Activated CD4-positive, alpha-beta T cell treated with anti-CD3 and anti-CD28 coated beads, Interleukin-2, amount 10 ng/mL, durations not matched to agents 7 days and 5 days (primary cell): ENCODE results near the gene TUFT1. TPM values are rescaled to one million over a fixed set of nuclear protein-coding genes. Genes with fewer than 3 reads are reported as not detected.

Source experiments
- CTCF ChIA-PET: fragments of 350-600 bp; sonication (Branson Sonifier 250); formaldehyde crosslinking; loops from one replicate; lab custom pipeline; 2021; ENCODE audit warnings: antibody characterized with exemption; lab: Charles Lee
- POLR2A ChIA-PET: fragments of 350-600 bp; sonication (Branson Sonifier 250); formaldehyde crosslinking; loops from one replicate; lab custom pipeline; 2021; ENCODE audit warnings: antibody characterized with exemption; lab: Charles Lee
- DNase-seq: peaks from one replicate; pipeline ENCODE4 v3.0.0-alpha.2; 2020
- H3K27ac Mint-ChIP-seq: one replicate; pipeline ENCODE4 v1.8.0; 2021; ENCODE audit warnings: mild to moderate bottlenecking, moderate library complexity, mixed read lengths
- H3K27me3 Mint-ChIP-seq: one replicate; pipeline ENCODE4 v1.8.0; 2021; ENCODE audit warnings: mixed read lengths
- H3K36me3 Mint-ChIP-seq: one replicate; pipeline ENCODE4 v1.8.0; 2021; ENCODE audit warnings: low read depth, mixed read lengths
- H3K4me1 Mint-ChIP-seq: one replicate; pipeline ENCODE4 v1.8.0; 2021; ENCODE audit warnings: mixed read lengths
- H3K4me3 Mint-ChIP-seq: one replicate; pipeline ENCODE4 v1.8.0; 2021; ENCODE audit warnings: mild to moderate bottlenecking, moderate library complexity, mixed read lengths
- H3K9me3 Mint-ChIP-seq: one replicate; pipeline ENCODE4 v1.8.0; 2021; ENCODE audit warnings: mixed read lengths
- total RNA-seq, 2 experiments: library from RNA; stranded (reverse); gene quantifications; one replicate each; pipeline ENCODE4 v1.2.3, GENCODE V29; 2021

TUFT1 gene
- total RNA-seq, 2 experiments from 2014 or later = 1.9 to 2.2 TPM

DNA sequence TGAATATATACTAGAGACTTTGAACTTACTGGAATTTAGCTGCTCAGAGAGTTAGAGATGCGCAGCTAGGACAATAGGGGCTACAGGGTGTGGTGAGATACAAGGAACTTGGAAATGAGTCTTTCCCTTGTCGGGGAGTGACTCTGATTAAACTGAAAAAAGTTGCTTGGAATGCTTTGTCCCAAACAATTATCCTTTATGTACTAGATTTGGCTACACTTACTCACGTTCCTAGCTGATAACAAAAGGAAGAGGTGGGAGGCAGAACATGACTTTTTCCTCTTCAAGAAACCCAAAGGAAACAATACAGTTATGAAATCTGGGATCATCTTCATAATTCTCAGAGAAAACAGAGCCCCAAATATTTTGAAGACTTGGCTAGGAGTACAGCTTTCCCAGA is 35.9 kb upstream of the TUFT1 start:
- Mint-ChIP-seq H3K4me1 (no peaks in the 10 kb centered on the region), H3K9me3 (no peaks in the 10 kb centered on the region), H3K36me3 (no peaks in the 10 kb centered on the region), H3K27ac (no peak overlapping the region), H3K4me3 (no peak overlapping the region), H3K27me3 (peaks cover 5% of the 10 kb centered on the region)
- DNase-seq = no peak
- ChIA-PET CTCF (interaction anchor here (1.1 kb wide), 1 partner anchor 21 kb away, joined by 3 read pairs; no protein-coding TSS in a partner anchor), POLR2A (no interaction called here)

DNA sequence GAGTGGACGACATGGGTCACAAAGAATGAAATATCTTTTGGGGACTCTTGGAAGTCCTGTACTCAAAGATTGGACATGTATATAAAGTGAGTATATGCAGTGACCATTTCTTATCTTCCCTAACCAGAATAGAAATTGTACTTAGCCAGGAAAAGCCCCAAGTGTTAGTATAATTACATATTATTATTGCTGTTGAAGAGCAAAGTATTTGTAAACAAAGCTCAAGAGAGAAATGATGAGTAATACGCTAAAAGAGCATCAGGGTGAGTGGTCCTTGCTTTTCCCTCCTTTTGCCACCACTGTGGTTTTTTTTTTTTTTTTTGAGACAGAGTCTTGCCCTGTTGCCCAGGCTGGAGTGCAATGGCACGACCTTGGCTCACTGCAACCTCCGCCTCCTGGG is 35.4 kb upstream of the TUFT1 start:
- Mint-ChIP-seq H3K9me3 (no peaks in the 10 kb centered on the region), H3K27ac (no peak overlapping the region), H3K4me1 (no peaks in the 10 kb centered on the region), H3K36me3 (no peaks in the 10 kb centered on the region), H3K27me3 (peaks cover 3% of the 10 kb centered on the region), H3K4me3 (no peak overlapping the region)
- POLR2A ChIA-PET = no interaction called here
- no peak for DNase-seq
- CTCF ChIA-PET = interaction anchor here (1.1 kb wide), 1 partner anchor 22 kb away, joined by 3 read pairs; no protein-coding TSS in a partner anchor

DNA sequence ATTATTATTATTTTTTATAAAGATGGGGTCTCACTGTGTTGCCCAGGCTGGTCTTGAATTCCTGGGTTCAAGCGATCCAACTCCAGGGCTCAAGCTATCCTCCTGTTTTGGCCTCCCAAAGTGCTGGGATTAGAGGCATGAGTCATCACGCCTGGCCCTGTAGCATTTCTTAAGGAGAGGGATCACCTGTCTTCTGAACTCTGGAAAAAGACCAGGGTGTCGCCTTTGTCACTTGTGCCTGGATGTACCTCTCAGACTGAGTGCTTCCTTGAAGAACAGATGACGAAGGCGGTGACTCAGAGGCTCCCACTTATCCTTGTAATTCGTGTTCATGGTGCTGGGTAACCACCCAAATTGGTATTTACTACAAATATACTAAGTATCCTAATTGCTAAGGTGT is 31.3 kb upstream of the TUFT1 start:
- Mint-ChIP-seq H3K36me3 (no peaks in the 10 kb centered on the region), H3K4me1 (peaks cover 26% of the 10 kb centered on the region), H3K9me3 (no peaks in the 10 kb centered on the region), H3K4me3 (no peak overlapping the region), H3K27ac (no peak overlapping the region), H3K27me3 (peaks cover 5% of the 10 kb centered on the region)
- POLR2A ChIA-PET = no interaction called here
- CTCF ChIA-PET = interaction anchor here (0.6 kb wide), 1 partner anchor 32 kb away, joined by 3 read pairs; no protein-coding TSS in a partner anchor
- DNase-seq = no peak

DNA sequence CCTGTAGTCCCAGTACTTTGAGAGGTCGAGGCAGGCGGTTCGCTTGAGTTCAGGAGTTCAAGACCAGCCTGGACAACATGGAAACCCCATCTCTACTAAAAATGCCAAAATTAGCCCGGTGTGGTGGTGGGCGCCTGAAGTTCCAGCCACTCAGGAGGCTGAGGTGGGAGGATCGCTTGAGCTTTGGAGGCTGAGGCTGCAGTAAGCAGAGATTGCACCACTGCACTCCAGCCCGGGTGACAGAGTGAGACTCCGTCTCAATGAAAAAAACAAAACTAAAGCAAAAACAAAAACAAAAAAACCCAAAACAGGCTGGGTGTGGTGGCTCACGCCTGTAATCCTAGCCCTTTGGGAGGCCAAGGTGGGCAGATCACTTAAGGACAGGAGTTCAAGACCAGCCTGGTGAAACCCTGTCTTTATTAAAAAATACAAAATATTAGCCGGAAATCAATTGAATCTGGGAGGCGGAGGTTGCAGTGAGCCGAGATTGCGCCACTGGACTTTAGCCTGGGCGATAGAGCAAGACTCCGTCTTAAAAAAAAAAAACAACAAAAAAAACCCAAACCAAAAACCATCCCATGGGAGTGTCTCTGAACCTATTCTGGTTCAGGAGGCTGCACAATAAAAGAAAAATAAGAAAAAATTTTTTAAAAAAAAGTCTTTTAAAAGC is 30.6 kb upstream of the TUFT1 start:
- DNase-seq = no peak
- Mint-ChIP-seq H3K4me3 (no peak overlapping the region), H3K27me3 (peaks cover 5% of the 10 kb centered on the region), H3K27ac (no peak overlapping the region), H3K9me3 (no peaks in the 10 kb centered on the region), H3K4me1 (peaks cover 29% of the 10 kb centered on the region), H3K36me3 (no peaks in the 10 kb centered on the region)
- CTCF ChIA-PET = interaction anchor here (1.3 kb wide), 1 partner anchor 9 kb away, joined by 4 read pairs; no protein-coding TSS in a partner anchor
- POLR2A ChIA-PET = no interaction called here

DNA sequence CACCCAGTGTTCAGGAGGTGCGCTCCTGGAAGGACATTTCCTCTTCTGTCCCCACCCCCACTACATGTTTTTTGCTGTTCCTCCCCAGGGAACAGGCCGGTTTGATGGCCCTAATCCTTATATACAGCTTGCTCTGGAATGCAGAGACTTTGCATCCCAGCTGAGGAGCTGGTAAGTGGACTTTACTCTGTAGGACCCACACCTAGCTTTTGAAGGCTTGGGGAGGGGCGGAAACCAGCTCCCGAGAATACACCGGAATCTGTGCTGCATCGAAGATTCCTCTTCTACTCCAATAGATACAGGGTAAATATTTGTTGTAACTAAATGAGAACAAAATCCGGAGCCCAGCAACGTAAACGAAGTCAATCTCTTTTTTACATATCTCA is 30.1 kb upstream of the TUFT1 start:
- ChIA-PET POLR2A (no interaction called here), CTCF (interaction anchor here (1.1 to 1.3 kb wide), 2 partner anchors 9 to 16 kb away, joined by 3 to 4 read pairs; no protein-coding TSS in a partner anchor)

DNA sequence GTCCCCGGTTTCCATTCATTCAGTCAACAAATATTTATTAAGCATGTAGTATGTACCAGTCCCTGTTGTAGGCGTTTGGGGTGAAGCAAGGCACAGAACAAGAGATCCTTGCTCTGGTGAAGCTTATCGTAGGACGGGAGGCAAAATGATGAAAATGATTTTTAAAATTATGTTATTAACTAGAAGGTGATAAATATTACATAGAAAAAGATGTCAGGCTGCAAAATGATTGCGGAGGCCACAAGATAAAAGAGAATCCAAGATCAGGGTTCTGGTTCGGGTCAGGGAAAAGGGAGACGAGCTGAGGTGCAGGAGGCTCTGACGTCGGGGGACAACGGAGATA is 29.5 kb upstream of the TUFT1 start:
- CTCF ChIA-PET = interaction anchor here (1.1 to 1.3 kb wide), 2 partner anchors 10 to 16 kb away, joined by 3 to 4 read pairs; no protein-coding TSS in a partner anchor
- H3K9me3 Mint-ChIP-seq = no peaks in the 10 kb centered on the region
- peak overlapping the region; percentile 7 for H3K27ac Mint-ChIP-seq
- H3K4me3 Mint-ChIP-seq = peak overlapping the region; percentile 74
- POLR2A ChIA-PET = no interaction called here
- DNase-seq = no peak
- peaks cover 29% of the 10 kb centered on the region for H3K4me1 Mint-ChIP-seq
- H3K36me3 Mint-ChIP-seq = no peaks in the 10 kb centered on the region
- H3K27me3 Mint-ChIP-seq = peaks cover 5% of the 10 kb centered on the region

More for the DNA sequence above, 30.1 kb upstream of the TUFT1 start:
- no peaks in the 10 kb centered on the region for H3K36me3 Mint-ChIP-seq
- no peaks in the 10 kb centered on the region for H3K9me3 Mint-ChIP-seq
- DNase-seq = no peak
- peaks cover 5% of the 10 kb centered on the region for H3K27me3 Mint-ChIP-seq
- H3K4me3 Mint-ChIP-seq = peak overlapping the region; percentile 74
- no peak overlapping the region for H3K27ac Mint-ChIP-seq
- peaks cover 29% of the 10 kb centered on the region for H3K4me1 Mint-ChIP-seq

DNA sequence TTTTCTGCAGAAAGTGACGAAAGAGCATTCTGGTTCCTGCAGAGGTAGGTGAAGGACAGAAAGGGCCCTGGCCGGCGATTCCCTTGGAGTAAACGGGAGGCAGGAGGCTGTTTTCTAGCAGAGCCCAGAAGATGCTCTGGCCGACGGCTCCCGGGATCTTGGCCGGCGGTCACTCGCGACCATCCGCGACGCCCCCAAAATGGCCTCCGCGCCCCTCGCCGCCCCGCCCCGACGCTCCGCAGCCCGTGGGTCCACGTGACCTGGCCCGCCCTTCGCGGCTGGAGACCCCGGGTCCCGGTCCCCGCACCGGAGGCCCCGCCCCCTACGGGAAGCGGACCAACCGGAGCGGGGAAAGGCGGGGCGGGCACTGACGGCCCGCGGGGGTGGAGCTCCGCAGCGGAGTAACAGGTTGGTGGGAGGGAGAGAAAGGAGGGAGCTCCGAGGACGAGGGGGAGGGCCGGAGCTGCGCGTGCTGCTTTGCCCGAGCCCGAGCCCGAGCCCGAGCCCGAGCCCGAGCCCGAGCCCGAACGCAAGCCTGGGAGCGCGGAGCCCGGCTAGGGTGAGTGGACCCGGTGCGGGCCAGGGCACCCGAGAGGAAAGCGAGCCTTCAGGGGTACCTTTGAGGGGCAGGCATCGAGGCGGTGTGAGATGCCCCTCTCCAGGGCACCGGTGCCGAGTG is 29.0 kb upstream of the TUFT1 start, which contains the start of gene CGN:
Gene CGN, plus strand, starts transcription at position 431 of the 679 bp plus-strand sequence. CDS start 7,133 bp downstream, outside the sequence.
- H3K4me3 Mint-ChIP-seq = peak within 1 kb of the TSS; percentile 74
- no peaks in the 10 kb centered on the region for H3K36me3 Mint-ChIP-seq
- ChIA-PET CTCF (interaction anchor here (1.1 to 1.3 kb wide), 3 partner anchors 10 to 17 kb away, joined by 3 to 4 read pairs (median 3); no protein-coding TSS in a partner anchor), POLR2A (no interaction called here)
- peak within 1 kb of the TSS; percentile 7 for H3K27ac Mint-ChIP-seq
- H3K4me1 Mint-ChIP-seq = peaks cover 29% of the 10 kb centered on the region
- no peaks in the 10 kb centered on the region for H3K9me3 Mint-ChIP-seq
- DNase-seq = peak; percentile 88
- H3K27me3 Mint-ChIP-seq = peaks cover 5% of the 10 kb centered on the region

DNA sequence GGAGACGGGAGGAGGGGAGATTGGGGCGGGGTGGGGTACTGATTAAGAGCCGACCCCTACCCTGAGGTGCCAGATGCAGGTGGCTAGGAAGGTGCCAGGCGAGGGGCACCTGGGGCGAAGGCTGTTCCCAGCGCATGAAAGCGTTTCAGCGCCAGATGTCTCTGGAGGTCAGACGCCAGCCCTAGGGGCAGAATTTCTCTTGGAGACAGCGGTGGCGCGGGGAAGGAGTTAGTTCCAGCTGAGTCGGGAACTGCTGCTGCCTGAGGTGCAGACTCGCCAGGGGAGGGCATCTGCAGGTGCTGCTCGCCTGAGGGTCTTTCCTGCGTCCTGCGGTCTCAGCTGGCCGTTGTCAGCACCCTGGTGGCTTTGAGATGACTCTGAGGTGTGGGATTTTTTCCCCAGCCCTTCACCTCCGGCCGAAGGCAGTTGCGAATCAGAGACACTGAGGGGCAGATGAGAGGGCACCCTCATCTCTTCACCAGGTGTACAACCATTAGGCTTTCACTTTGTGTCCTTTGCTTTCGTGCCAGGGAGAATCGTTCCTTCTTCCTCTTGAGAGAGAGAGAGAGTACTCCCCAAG is 28.4 kb upstream of the TUFT1 start:
- Mint-ChIP-seq H3K9me3 (no peaks in the 10 kb centered on the region), H3K36me3 (no peaks in the 10 kb centered on the region), H3K27ac (no peak overlapping the region), H3K27me3 (peaks cover 2% of the 10 kb centered on the region), H3K4me3 (peak overlapping the region; percentile 74), H3K4me1 (peaks cover 29% of the 10 kb centered on the region)
- DNase-seq = peak; percentile 20
- CTCF ChIA-PET = interaction anchor here (0.5 to 1.1 kb wide), 2 partner anchors 10 to 334 kb away, joined by 3 to 5 read pairs; no protein-coding TSS in a partner anchor
- POLR2A ChIA-PET = no interaction called here

DNA sequence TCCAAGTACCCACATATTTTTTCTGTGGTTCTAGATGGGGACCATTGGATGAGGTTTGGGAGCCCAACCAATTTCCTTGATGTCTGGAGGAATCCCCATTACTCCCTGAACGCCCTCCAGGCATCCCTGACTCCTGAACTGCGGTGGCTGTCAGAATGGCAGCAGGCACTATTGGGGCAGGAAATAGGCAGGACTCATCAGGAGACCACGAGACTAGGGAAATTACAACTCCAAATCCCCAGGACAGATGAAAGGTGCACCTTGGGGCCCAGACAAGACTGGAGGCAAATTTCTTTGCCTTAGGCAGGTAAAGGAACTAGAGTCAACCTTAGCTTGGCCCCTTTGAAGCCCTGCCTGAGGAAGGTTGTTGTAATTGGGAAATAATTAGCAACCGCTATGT is 27.8 kb upstream of the TUFT1 start:
- DNase-seq = no peak
- POLR2A ChIA-PET = no interaction called here
- Mint-ChIP-seq H3K27ac (no peak overlapping the region), H3K4me3 (peak overlapping the region; percentile 74), H3K36me3 (no peaks in the 10 kb centered on the region), H3K27me3 (peaks cover 2% of the 10 kb centered on the region), H3K9me3 (no peaks in the 10 kb centered on the region), H3K4me1 (peaks cover 29% of the 10 kb centered on the region)
- CTCF ChIA-PET = interaction anchor here (0.5 to 1.1 kb wide), 2 partner anchors 9 to 335 kb away, joined by 3 to 5 read pairs; no protein-coding TSS in a partner anchor

DNA sequence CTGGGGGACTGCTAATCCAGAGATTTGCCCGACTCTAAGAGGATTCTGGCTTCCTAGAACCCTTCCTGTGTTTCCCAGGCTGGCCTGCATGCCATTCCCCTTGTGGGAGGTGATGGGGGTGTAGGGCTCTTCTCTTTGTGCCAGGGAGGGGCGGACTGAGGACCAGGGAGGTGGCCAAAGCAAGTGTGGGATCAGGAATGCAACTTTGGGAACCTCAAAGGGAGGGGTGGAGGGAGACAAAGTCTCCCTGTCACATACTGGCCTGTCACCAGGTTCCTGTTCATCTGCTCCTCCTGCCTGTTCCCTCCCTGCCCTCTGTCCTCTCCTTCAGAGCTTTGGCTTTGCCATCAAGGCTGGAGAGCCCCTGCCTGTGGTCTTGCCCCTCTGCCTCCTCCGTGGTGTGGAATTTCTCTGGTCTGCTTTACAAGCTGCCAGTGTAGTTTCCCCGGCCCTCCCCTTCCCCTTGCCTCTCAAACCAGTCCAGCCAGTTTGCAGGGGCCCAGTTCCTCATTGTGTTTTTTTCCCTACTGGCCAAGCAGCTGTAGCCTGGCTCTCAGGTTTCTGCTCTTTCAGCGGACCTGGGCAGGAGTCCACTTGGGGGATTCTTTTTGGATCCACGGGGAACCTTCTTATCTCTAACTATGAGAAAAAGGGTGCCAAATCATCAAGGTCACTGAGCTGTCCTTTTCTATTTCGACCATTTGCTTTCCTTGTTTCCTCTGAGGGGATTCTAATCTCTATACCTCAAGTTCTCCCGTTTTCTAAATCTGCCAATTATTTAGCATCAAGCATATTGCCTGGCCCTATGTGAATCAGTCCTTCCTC is 27.1 kb upstream of the TUFT1 start:
- Mint-ChIP-seq H3K4me1 (peaks cover 29% of the 10 kb centered on the region), H3K36me3 (no peaks in the 10 kb centered on the region), H3K9me3 (no peaks in the 10 kb centered on the region), H3K27me3 (peaks cover 2% of the 10 kb centered on the region), H3K27ac (no peak overlapping the region), H3K4me3 (no peak overlapping the region)
- ChIA-PET CTCF (interaction anchor here (0.7 to 2.1 kb wide), 2 partner anchors 11 to 28 kb away, joined by 3 to 6 read pairs; no protein-coding TSS in a partner anchor), POLR2A (no interaction called here)
- no peak for DNase-seq

DNA sequence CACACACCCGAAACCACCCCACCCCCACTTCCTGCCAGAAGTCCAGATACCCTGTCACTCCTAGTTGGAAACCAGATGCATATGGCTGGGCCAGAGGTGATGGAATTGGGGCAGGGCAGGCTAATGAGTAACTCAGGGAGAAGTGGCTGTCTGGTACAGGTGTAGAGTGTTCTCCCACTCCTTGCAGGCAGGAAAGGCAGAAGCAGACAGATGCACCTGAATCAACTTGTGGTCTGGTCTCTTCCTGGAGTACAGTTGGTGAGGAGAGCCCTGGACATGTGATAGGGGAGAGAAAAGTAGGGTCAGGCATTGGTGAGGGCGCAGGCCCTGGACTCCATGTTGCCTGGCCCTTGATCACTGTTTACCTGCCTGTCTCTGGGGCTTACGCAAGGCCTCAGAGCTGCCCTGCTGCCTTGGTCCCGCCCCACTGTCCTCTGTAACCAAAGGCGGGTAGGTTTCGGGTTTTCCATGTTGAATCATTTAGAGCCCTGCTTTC is 26.4 kb upstream of the TUFT1 start:
- POLR2A ChIA-PET = no interaction called here
- no peak overlapping the region for H3K4me3 Mint-ChIP-seq
- CTCF ChIA-PET = interaction anchor here (0.7 to 2.1 kb wide), 2 partner anchors 11 to 29 kb away, joined by 3 to 6 read pairs; no protein-coding TSS in a partner anchor
- peaks cover 29% of the 10 kb centered on the region for H3K4me1 Mint-ChIP-seq
- H3K27me3 Mint-ChIP-seq = peaks cover 2% of the 10 kb centered on the region
- H3K27ac Mint-ChIP-seq = no peak overlapping the region
- no peaks in the 10 kb centered on the region for H3K9me3 Mint-ChIP-seq
- no peaks in the 10 kb centered on the region for H3K36me3 Mint-ChIP-seq
- no peak for DNase-seq

DNA sequence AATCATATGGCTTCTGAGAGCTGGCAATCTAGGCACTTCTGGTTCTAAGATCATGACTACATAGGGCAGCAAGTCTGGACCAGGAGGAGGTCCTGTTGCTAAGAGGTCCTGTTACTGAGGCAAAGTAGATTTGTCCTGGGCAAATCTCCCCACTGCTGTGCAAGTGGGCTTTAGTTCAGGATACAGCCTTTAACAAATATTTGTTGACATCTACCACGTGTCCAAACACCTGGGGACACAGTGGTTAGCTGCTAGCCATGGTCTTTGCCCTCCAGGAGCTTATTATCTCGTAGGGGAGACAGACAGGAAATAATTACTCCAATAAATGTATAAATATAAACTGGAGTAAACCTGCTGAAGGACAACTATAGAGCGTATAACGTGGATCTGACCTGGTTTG is 25.7 kb upstream of the TUFT1 start:
- no peak overlapping the region for H3K27ac Mint-ChIP-seq
- POLR2A ChIA-PET = no interaction called here
- no peak for DNase-seq
- H3K36me3 Mint-ChIP-seq = no peaks in the 10 kb centered on the region
- CTCF ChIA-PET = interaction anchor here (2.1 kb wide), 1 partner anchor 12 kb away, joined by 6 read pairs; no protein-coding TSS in a partner anchor
- H3K4me1 Mint-ChIP-seq = peaks cover 29% of the 10 kb centered on the region
- H3K4me3 Mint-ChIP-seq = no peak overlapping the region
- H3K27me3 Mint-ChIP-seq = peaks cover 2% of the 10 kb centered on the region
- H3K9me3 Mint-ChIP-seq = no peaks in the 10 kb centered on the region
